Neural cell (in vitro differentiated cells): Measurements from ENCODE around the gene KIF16B.

Experiments used
- EZH2 ChIP-seq: fragments of 200-600, 300-800 bp; shearing (Covaris generic), sonication (generic); IDR thresholded peaks from 2 replicates; pipeline ENCODE4 v1.6.1; 2014; ENCODE audit warnings: antibody characterized with exemption, low read length, borderline replicate concordance, mild to moderate bottlenecking; ENCODE audit not compliant: insufficient read depth, poor library complexity, severe bottlenecking
- POLR2AphosphoS5 ChIP-seq: IDR thresholded peaks from 2 replicates; pipeline ENCODE4 v1.6.1; 2012
- TAF1 ChIP-seq: IDR thresholded peaks from 2 replicates; pipeline ENCODE4 v1.6.1; 2012; ENCODE audit warnings: low read depth
- TF ChIP-seq, protein P1 (sequence below): fragments of 450-650 bp; IDR thresholded peaks from 2 replicates; pipeline ENCODE4 v1.5.1; 2014; ENCODE audit warnings: antibody characterized with exemption, mild to moderate bottlenecking, moderate library complexity; ENCODE audit not compliant: poor library complexity, severe bottlenecking

DNA sequence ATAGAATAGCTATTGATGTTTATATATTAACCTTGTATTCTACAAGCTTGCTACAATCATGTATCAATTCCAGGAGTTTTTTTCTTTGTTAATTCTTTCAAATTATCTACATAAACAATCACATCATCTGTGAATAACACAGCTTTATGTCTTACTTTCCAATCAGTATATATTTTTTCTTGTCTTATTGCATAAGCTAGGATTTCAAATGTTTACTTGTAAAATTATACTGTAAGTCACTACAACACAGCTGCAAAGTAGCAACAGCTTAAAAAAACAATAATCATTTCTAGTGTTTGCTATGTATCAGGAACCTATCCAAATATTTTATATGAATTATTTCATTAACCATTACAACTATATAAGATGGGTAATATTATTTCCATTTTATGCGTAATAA, 270.4 kb downstream of the KIF16B start:
- TF ChIP-seq, protein P1, sequence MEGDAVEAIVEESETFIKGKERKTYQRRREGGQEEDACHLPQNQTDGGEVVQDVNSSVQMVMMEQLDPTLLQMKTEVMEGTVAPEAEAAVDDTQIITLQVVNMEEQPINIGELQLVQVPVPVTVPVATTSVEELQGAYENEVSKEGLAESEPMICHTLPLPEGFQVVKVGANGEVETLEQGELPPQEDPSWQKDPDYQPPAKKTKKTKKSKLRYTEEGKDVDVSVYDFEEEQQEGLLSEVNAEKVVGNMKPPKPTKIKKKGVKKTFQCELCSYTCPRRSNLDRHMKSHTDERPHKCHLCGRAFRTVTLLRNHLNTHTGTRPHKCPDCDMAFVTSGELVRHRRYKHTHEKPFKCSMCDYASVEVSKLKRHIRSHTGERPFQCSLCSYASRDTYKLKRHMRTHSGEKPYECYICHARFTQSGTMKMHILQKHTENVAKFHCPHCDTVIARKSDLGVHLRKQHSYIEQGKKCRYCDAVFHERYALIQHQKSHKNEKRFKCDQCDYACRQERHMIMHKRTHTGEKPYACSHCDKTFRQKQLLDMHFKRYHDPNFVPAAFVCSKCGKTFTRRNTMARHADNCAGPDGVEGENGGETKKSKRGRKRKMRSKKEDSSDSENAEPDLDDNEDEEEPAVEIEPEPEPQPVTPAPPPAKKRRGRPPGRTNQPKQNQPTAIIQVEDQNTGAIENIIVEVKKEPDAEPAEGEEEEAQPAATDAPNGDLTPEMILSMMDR: no peak
- TF ChIP-seq POLR2AphosphoS5 (no peak), TAF1 (no peak), EZH2 (no peak)
